ENCODE data around the gene UNC50. TPM values are rescaled to one million over a fixed set of nuclear protein-coding genes. Genes with fewer than 3 reads are reported as not detected.
"Not testable (repeated sequence)": the region's sequence is repeated elsewhere in the genome, so short reads cannot be mapped to it uniquely, and the experiment has no call there.

The UNC50 gene
- total RNA-seq, 1 donor: 13.7 TPM

DNA sequence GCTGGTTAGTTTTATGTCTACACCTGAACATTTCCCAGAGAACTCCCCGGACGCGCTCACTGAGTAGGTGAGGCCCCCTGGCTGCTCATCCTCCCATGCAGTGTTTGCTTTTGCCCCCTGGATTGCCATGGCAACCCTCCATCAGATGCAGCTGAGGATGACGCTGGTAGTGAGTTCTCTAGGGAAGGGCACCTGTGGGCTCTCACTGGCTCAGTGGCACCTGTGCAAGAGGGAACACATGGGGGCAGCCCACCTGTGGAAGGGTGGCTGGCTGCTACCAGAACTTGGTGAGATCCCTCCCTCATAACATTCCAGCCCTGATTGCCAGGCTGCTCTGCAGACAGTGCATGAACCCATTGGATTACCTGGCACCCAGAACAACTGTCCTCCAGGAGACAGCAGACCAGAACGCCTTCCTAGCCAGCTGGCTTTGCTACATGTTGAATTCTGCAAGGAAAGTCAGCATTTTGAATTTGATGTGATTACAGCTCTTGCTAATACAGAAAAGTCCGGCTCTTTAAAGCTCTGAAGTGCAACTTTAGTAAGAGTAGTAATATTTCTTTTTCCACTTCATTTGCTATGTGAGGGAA, 21.7 kb upstream of the UNC50 start:
- no peaks in the 10 kb centered on the region for H3K27me3 ChIP-seq (ENCODE audit: insufficient read depth, low read length)
- H3K9me3 ChIP-seq (ENCODE audit: low read depth, low read length): no peaks in the 10 kb centered on the region
- no peak overlapping the region for H3K4me3 ChIP-seq (ENCODE audit: low read length)
- no peaks in the 10 kb centered on the region for H3K4me1 ChIP-seq (ENCODE audit: insufficient read depth, low read length)

DNA sequence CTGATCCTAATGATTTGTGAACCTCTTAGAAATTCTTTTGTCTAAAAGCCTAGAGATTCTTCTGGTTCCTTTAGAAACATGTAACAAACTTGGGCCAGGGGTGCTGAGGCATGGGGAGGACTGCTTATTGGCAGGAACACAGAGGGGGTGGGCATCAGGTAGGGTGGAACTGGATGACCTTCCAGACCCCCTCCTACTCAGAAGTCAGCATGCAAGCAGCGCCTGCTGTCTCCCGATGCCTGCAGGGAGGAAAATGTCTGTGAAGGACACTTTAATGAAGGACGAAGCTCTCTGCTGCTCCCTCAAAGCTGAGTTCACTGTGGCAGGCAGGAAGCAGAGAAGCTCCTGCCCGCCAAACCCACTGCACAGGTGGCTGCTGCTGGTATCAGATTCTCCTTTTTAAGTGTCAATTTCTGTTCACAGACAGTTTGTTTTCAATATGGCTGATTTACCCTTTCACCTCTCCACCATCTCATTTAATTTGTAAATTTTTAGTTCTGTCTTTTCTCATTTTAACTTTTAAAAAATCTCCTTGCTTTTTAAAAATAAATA, 19.4 kb upstream of the UNC50 start:
- Histone ChIP-seq H3K27me3 (ENCODE audit: insufficient read depth, low read length) (no peaks in the 10 kb centered on the region), H3K4me3 (ENCODE audit: low read length) (no peak overlapping the region), H3K9me3 (ENCODE audit: low read depth, low read length) (no peaks in the 10 kb centered on the region), H3K4me1 (ENCODE audit: insufficient read depth, low read length) (no peaks in the 10 kb centered on the region)

DNA sequence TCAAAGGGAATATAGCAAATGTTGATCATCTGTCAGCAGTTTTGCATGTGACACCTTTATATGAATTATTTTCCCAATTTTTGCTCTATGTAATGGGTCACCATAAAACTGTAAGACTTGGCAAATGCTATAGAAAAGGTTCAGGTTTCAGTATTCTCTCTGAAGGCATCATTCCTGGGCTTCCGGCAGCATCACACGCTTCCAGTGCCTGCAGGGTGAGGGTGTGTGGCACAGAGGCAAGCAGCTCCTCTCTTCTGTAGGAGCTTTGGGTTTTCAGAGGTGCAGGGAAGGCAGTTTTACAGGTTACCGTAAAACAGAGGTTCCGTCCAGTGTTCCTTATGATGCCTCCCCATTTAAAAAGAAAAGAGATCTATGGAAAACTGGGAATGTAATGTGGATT, 18.9 kb upstream of the UNC50 start:
- H3K4me1 ChIP-seq (ENCODE audit: insufficient read depth, low read length): no peaks in the 10 kb centered on the region
- H3K27me3 ChIP-seq (ENCODE audit: insufficient read depth, low read length): no peaks in the 10 kb centered on the region
- no peaks in the 10 kb centered on the region for H3K9me3 ChIP-seq (ENCODE audit: low read depth, low read length)
- H3K4me3 ChIP-seq (ENCODE audit: low read length): no peak overlapping the region

DNA sequence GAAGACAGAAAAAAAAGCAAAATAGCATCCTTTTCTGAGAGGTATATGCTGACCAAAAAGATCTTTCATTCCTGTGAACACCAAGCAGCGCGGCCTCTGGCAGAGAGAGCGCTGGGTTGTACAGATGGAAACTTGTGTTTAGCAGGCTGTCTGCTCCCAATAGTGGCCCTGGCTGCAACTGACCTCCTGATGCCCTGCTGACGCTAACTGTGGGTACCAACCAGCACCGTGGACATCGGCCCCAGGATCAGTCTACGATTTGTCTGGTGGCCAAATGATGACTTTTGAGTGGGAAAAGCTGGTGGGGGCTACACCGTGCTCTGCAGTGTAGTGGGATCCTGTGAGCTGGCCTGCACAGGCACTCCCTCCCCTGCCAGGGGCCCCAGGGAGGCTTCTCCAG, 15.8 kb upstream of the UNC50 start:
- Histone ChIP-seq H3K9me3 (ENCODE audit: low read depth, low read length) (no peaks in the 10 kb centered on the region), H3K4me3 (ENCODE audit: low read length) (no peak overlapping the region), H3K27me3 (ENCODE audit: insufficient read depth, low read length) (no peaks in the 10 kb centered on the region), H3K4me1 (ENCODE audit: insufficient read depth, low read length) (no peaks in the 10 kb centered on the region)

DNA sequence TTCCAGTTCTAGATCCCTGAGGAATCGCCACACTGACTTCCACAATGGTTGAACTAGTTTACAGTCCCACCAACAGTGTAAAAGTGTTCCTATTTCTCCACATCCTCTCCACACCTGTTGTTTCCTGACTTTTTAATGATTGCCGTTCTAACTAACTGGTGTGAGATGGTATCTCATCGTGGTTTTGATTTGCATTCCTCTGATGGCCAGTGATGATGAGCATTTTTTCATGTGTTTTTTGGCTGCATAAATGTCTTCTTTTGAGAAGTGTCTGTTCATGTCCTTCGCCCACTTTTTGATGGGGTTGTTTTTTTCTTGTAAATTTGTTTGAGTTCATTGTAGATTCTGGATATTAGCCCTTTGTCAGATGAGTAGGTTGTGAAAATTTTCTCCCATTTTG, 13.7 kb upstream of the UNC50 start:
- not testable (repeated sequence) for H3K27me3 ChIP-seq (ENCODE audit: insufficient read depth, low read length); H3K9me3 ChIP-seq (ENCODE audit: low read depth, low read length); H3K4me3 ChIP-seq (ENCODE audit: low read length); H3K4me1 ChIP-seq (ENCODE audit: insufficient read depth, low read length)

DNA sequence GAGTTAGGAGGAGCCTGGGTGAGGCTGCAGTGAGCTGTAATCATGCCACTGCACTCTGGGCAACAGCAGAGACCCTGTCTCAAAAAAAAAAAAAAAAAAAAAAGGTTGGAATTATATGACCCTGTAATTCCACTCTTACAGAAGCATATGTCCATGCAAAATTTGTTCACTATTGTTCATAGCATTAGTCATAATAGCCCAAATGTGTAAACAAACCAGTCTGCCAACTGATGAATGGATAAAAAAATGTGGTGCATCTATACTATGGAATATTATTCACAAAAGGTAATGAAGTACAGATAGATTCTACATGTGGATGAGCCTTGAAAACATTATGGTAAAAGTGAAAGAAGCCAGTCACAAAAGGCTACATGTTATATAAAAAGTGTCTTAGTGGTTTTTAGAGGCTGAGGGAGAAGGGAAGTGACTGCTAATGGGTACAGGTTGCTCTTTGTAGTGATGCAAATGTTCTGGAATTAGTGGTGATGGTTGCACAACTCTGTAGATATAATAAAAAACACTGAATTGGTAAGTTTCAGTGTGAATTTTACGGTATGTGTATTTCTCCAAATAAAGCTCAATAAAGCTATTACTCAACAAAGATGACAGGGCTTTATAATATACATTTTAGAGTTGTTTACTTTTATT, 9.5 kb upstream of the UNC50 start:
- no peaks in the 10 kb centered on the region for H3K9me3 ChIP-seq (ENCODE audit: low read depth, low read length)
- no peaks in the 10 kb centered on the region for H3K4me1 ChIP-seq (ENCODE audit: insufficient read depth, low read length)
- H3K4me3 ChIP-seq (ENCODE audit: low read length): no peak overlapping the region
- H3K27me3 ChIP-seq (ENCODE audit: insufficient read depth, low read length): no peaks in the 10 kb centered on the region

DNA sequence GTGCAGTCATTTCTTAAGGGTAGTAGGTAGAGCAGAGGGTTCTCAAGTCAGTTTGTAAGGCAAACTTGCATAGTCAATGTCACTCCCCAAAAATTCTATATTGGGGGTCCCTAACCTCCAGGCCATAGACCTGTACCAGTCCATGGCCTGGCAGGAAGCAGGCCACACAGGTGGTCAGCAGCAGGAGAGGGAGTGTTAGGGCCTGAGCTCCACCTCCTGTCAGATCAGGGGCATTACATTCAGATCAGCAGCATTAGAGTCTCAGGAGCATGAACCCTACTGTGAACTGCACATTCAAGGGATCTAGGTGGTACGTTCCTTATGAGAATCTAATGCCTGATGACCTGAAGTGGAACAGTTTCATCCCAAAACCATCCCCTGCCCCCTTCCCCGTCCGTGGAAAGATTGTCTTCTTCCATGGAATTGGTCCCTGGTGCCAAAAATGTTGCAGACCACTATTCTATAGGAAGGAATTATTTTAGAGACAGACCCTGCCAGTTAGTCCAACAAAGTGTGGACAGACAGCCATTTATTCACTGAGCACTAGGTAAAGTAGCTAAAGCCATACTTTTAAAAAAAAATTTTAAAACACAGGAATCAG, 6.8 kb upstream of the UNC50 start:
- Histone ChIP-seq H3K4me3 (ENCODE audit: low read length) (no peak overlapping the region), H3K9me3 (ENCODE audit: low read depth, low read length) (no peaks in the 10 kb centered on the region), H3K4me1 (ENCODE audit: insufficient read depth, low read length) (peaks cover 4% of the 10 kb centered on the region), H3K27me3 (ENCODE audit: insufficient read depth, low read length) (no peaks in the 10 kb centered on the region)

DNA sequence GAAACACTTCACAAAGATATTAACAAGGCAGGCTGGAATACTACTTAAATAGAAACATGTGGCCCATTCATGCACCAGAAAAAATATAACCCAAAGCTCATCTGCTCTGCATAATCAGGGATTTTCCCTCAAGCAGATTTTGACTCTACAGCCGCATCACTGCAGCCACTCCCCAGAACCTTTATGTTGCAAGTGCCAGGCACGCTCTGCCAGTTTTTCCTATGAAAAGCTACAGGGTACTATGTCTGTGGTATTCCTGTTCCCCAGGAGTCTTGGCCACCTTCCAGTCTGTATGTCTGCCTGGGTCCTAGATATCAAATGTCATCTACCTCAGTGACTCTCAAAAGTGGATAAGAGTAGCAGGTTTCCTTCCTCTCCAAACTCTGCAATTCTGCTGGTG, 3.8 kb upstream of the UNC50 start:
- Histone ChIP-seq H3K4me1 (ENCODE audit: insufficient read depth, low read length) (peaks cover 23% of the 10 kb centered on the region), H3K27me3 (ENCODE audit: insufficient read depth, low read length) (no peaks in the 10 kb centered on the region), H3K9me3 (ENCODE audit: low read depth, low read length) (no peaks in the 10 kb centered on the region), H3K4me3 (ENCODE audit: low read length) (no peak overlapping the region)

DNA sequence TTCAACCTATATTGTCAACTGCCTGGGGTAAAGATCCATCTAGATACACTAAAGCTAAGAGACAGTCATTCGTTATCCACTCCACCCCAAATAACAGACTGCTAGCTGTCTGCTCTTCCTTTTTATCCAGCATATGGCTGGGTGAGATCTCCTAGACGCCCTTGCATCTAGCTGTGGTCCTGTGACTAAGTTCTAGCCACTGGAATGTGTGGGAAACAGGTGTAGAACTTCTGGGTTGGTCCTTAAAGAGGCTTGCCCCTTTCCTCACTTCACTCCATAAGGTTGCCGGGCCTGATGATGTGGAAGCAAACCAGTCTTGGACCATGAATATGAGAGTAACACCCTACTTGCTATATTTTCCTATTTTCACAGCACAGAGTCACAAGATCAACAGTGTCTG, 3.3 kb upstream of the UNC50 start:
- Histone ChIP-seq H3K4me1 (ENCODE audit: insufficient read depth, low read length) (peaks cover 28% of the 10 kb centered on the region), H3K4me3 (ENCODE audit: low read length) (no peak overlapping the region), H3K9me3 (ENCODE audit: low read depth, low read length) (no peaks in the 10 kb centered on the region), H3K27me3 (ENCODE audit: insufficient read depth, low read length) (no peaks in the 10 kb centered on the region)

DNA sequence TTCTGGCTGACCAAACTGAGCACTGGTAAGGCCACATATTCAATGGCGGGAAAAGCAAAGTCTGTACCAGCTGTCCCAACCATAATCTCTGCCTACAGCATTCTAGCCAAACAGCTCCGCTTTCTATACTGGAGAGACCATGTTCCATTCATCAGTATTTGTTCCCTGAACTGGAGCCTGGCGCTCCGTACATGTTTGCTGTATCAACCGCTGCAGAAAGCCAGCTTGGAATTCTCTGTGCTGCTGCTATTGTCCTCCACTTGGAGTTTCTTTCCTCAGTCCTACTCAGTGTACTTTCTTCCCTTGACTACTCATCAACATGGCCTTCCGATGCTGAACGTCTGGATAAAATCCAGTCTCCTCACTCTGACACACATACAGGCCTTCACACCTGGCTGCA, 2.0 kb upstream of the UNC50 start:
- Histone ChIP-seq H3K4me3 (ENCODE audit: low read length) (no peak overlapping the region), H3K9me3 (ENCODE audit: low read depth, low read length) (no peaks in the 10 kb centered on the region), H3K27me3 (ENCODE audit: insufficient read depth, low read length) (no peaks in the 10 kb centered on the region), H3K4me1 (ENCODE audit: insufficient read depth, low read length) (peaks cover 37% of the 10 kb centered on the region)

DNA sequence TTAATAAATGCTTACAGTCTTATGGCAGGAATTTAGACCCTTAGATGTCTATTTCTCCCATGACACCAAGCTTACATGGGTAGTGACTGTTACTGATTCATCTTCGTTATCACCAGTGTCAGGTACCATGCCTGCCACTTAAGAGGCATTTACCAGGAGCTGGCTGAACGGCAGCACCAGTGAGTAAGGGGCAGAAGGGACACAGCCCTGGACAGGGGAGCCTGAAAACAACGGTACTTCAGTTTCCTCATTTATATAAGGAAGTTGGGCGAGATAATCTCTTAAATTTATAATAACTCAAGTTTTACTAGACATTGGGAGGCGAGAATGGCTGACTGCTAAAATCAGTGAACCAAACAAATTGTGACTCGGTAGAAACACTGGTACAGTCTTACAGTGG, 1.3 kb upstream of the UNC50 start:
- H3K4me3 ChIP-seq (ENCODE audit: low read length): peak overlapping the region; percentile 93
- no peaks in the 10 kb centered on the region for H3K9me3 ChIP-seq (ENCODE audit: low read depth, low read length)
- peaks cover 37% of the 10 kb centered on the region for H3K4me1 ChIP-seq (ENCODE audit: insufficient read depth, low read length)
- no peaks in the 10 kb centered on the region for H3K27me3 ChIP-seq (ENCODE audit: insufficient read depth, low read length)

DNA sequence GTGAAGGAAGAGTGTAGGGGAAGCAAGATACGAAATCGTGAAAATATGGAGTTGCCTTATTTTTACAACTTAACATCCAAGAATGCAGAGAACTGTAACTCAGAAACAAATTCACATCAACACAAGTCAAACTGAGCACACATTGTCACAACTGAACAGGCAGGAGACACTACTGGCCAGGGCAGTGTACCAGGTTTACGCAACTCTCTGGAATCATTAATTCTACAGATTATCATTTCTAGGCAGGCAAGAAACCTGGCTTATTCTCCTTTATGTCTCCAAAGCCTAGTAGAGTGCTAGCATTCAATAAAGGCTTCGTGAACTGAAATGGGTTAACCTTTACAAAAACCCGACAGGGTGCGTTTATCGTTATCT, 661 bp upstream of the UNC50 start:
- H3K4me3 ChIP-seq (ENCODE audit: low read length): peak overlapping the region; percentile 93

DNA sequence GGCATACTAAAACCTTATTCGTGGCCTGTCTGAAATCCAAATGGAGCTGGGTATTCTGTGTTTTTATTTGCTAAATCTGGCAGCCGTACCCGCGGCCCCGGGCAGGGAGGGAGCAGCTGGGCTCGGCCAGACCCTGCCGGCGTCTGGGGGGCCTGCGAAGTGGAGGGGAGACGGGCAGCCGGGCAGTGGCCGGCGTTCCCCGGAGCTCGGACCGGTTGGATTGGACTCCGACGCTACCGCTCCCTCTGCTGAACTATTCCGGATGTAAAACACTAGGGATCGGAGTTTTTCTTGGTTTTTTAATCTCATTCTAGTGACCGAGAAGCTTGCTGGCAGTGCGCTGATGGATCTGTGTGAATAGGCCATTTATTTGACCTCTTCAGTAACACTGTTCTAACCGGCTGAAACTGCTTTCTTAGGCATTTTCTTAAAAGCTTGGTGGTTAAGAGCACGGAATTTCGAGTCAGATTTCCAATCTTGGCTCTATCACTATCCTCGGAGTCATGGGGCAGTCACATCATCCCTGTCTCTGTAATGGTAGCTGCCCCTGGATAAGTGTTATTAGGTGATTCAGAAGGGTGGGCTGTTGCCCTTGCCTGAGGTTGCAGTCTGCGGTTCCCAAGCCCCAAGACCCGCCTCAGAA, 694 bp downstream of the UNC50 start:
- no peaks in the 10 kb centered on the region for H3K27me3 ChIP-seq (ENCODE audit: insufficient read depth, low read length)
- no peaks in the 10 kb centered on the region for H3K9me3 ChIP-seq (ENCODE audit: low read depth, low read length)
- peak overlapping the region; percentile 93 for H3K4me3 ChIP-seq (ENCODE audit: low read length)
- H3K4me1 ChIP-seq (ENCODE audit: insufficient read depth, low read length): peaks cover 37% of the 10 kb centered on the region

More for the DNA sequence above, 661 bp upstream of the UNC50 start:
- Histone ChIP-seq H3K27me3 (ENCODE audit: insufficient read depth, low read length) (no peaks in the 10 kb centered on the region), H3K4me1 (ENCODE audit: insufficient read depth, low read length) (peaks cover 37% of the 10 kb centered on the region), H3K9me3 (ENCODE audit: low read depth, low read length) (no peaks in the 10 kb centered on the region)

DNA sequence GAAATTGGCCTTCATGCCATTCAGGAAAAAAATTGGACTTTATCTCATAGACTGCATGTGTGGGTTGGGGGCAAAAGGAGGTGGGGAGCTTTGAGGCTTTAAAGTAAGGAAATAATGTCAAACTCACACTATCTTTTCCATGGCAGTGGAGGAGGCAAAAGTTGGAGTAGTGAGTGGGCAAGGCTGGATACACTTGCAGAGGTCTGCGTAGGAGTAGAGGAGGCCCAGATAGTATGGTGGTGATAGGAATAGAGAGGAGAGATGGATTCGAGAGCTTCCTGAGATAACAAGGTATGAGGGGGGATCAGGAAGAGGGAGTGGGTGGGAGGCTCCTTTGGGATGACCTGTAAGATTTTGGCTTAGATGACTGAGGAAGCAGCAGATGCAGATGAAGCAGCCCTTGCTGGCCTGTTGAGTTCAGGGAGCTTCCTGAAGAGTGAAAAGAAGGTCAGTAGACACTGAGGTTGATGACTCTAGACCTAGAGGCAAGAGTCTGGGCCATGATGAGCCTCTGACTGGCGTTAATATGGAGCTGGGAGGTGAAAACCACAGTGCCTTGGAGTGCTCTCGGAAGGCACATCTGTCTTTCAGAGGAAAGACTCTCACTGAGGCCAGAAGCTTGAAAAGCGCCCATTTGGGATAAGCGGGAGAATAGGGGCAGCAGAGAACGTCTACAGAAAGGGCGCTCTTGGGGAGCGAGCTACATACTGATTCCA, 5.8 kb downstream of the UNC50 start:
- Histone ChIP-seq H3K9me3 (ENCODE audit: low read depth, low read length) (no peaks in the 10 kb centered on the region), H3K4me1 (ENCODE audit: insufficient read depth, low read length) (peaks cover 18% of the 10 kb centered on the region), H3K27me3 (ENCODE audit: insufficient read depth, low read length) (no peaks in the 10 kb centered on the region), H3K4me3 (ENCODE audit: low read length) (no peak overlapping the region)

DNA sequence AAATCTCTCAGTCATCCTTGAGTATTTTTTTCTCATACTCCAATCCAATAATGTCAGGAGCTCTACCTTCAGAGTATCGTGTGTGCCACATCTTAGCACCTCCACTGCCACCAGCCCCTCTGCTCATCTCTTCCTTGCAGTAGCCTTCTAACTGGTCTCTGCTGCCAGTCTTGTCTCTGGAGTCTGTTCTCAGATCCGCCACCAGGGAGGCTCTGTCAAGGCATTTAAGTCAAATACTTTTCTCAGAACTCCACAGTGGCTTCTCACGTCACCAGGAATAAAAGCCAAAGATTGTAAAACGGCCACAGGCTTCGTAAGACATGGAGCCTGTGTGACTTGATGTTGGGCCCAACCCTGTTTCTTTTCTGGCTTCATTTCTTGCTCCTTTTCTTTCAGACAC, 7.1 kb downstream of the UNC50 start:
- no peak overlapping the region for H3K4me3 ChIP-seq (ENCODE audit: low read length)

More for the DNA sequence above, 7.1 kb downstream of the UNC50 start:
- Histone ChIP-seq H3K27me3 (ENCODE audit: insufficient read depth, low read length) (no peaks in the 10 kb centered on the region), H3K9me3 (ENCODE audit: low read depth, low read length) (no peaks in the 10 kb centered on the region), H3K4me1 (ENCODE audit: insufficient read depth, low read length) (peaks cover 5% of the 10 kb centered on the region)

Data from mononuclear cell (primary cell).